ENCODE results near the gene MCM3AP. TPM values are rescaled to one million over a fixed set of nuclear protein-coding genes. Genes with fewer than 3 reads are reported as not detected.

MCM3AP gene
- total and polyA plus RNA-seq, 9 of the 15 experiments (the other 6 are each of a cell fraction or from before 2014, with no cell fraction given), result 6.5 to 179 (median 69.6) TPM

DNA sequence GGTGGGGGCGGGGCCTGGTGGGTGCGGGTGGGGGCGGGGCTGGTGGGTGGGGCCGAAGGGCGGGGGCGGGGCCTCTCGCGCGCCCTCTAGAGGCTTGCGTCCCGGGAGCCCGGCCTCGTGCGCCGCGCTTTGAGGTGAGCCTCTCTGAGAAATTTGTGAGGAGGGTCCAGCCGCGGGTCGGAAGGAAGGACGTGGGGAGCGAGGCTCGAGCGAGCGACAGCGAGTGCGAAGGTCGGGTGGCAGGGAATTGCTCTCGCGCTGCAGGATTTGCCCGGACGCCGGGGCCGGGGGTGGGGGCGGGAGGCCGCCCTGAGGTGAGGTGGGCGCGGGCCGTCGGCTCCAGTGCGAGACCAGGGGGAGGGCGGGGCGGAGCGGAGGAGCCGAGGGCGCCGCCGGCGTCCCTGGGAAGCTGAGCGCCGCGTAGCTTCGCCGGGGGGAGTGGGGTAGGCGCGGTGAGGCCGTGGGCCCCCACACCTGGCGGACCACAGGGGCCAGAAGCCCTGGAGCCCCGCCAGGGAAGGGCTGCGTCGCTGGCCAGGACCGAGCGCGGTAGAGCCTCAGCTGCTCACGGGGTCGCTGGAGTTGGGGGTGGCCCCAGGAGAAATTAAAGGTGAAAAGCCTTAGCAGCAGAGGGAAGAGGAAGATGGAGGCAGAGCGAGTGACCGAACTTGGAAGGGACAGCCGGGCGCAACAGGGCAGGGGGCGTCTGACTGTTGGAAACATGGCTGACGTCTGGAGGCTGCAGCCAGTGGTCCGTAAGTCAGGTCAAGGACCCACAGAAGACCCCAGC lies 56.1 kb downstream of the MCM3AP start (continued):
- TF ChIP-seq, protein P1, sequence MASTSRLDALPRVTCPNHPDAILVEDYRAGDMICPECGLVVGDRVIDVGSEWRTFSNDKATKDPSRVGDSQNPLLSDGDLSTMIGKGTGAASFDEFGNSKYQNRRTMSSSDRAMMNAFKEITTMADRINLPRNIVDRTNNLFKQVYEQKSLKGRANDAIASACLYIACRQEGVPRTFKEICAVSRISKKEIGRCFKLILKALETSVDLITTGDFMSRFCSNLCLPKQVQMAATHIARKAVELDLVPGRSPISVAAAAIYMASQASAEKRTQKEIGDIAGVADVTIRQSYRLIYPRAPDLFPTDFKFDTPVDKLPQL (IDR thresholded peaks at IDR 0.05; ENCODE audit: extremely low read depth, insufficient read length), result no peak
- no peak for TF ChIP-seq MTA2 (IDR thresholded peaks at IDR 0.05; ENCODE audit: low read depth)

DNA sequence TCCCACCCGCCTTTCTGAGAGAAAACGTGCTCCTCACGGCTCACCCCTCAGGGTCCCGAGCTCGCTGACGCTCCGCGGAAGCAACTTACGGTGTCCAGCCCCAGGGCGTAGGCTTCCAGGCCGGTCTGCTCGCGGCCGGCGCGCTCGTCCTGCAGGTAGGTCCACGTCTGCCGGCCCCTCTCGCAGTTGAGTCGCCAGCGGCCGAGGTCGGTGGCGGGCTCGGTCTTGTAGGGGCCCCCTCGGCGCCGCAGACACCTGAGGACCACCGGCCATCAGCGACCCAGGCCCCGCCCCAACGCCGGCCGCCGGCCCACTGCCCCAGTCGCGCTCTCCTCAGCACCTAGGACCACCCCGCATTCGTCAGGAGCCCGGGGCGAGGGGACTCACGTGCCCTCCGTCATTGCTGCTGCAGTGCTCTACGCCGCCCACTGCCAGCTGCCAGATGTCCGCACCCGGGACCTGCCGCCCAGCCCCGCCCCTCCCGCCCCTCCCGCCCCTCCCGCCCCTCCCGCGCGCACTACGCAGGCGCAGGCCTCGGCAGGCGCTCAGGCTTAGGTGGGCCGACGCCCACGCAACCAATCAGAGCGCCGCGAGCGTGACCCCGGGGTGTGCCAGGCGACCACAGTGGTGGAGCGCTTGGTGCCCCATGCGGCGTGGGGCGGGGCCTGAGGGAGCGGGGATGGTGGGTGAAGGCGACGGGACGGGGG lies 56.9 kb downstream of the MCM3AP start, which contains the start of gene LSS:
Gene LSS, minus strand, starts transcription at position 430 of the 707 bp plus-strand sequence. Its CDS starts 29 bp downstream, at position 401.
- Histone ChIP-seq H3K9me3 (replicated peaks; ENCODE audit: control insufficient read depth, insufficient read depth, low read depth, low read length) (no peaks in the 10 kb centered on the region), H3K36me3 (ENCODE audit: control insufficient read depth, insufficient read depth, low read length) (peaks cover 58% of the 10 kb centered on the region), H3K4me2 (ENCODE audit: insufficient read depth, low read length) (peak within 1 kb of the TSS; percentile 95), H3K9ac (ENCODE audit: insufficient read depth in 1 of 2, low read depth in 2 of 2, low read length in 2 of 2) (peak within 1 kb of the TSS; percentile 92 to 97), H3K27ac (ENCODE audit: extremely low read depth, low read depth, low read length) (peak within 1 kb of the TSS; percentile 90), H3K79me2 (ENCODE audit: control insufficient read depth, insufficient read depth, low read length) (peaks cover 89% of the 10 kb centered on the region), H3K27me3 (ENCODE audit: control insufficient read depth in 2 of 2, insufficient read depth in 2 of 2, low read length in 2 of 2) (no peaks in the 10 kb centered on the region), H3K9me1 (ENCODE audit: control insufficient read depth, insufficient read depth, low read length) (peaks cover 2% of the 10 kb centered on the region), H4K20me1 (replicated peaks; ENCODE audit: control insufficient read depth, insufficient read depth, low read length) (peaks cover 9% of the 10 kb centered on the region; the same call in 1 of the 2 replicates), H2AFZ (ENCODE audit: low read depth, low read length) (peak within 1 kb of the TSS; percentile 91), H3K4me1 (replicated peaks in 1 of 2; ENCODE audit: control insufficient read depth in 2 of 2, insufficient read depth in 2 of 2, low read length in 2 of 2) (peaks cover 38 to 39% of the 10 kb centered on the region in 2 experiments; a peak in 4 of 5 replicates), H3K4me3 (peak within 1 kb of the TSS; percentile 87)
- DNase-seq (ENCODE audit: extremely low read depth in 1 of 4, low spot score in 3 of 4), result peak; percentile 98 to 100 (median 98)
- in situ Hi-C loops (cut with MboI), result no loop called here
- FAIRE-seq, result peak; percentile 56
- under 1% methylated on average over 60 of the region's 77 CpGs for WGBS (ENCODE audit: insufficient coverage, low coverage, missing lambda C conversion rate)
- ChIA-PET CTCF (ENCODE audit: low intra/inter-chr PET ratio) (no interaction called here), POLR2A (interaction anchor here (1.1 to 4.2 kb wide), 5 partner anchors 12 to 227 kb away, joined by 3 to 27 read pairs (median 5); no protein-coding TSS in a partner anchor)
- intact Hi-C loops (cut with micrococcal nuclease), result loop anchor here (2.0 to 10.0 kb wide), 5 partner anchors 41 to 226 kb away; partner anchors contain the start of genes DIP2A and PCNT
- peak; percentile 92 for ATAC-seq
- no TSS peak for BruUV-seq (replicated peaks)
- TF ChIP-seq HMG20B (CRISPR knock-in tag; IDR thresholded peaks at IDR 0.05) (no peak), TCF7 (IDR thresholded peaks at IDR 0.05; ENCODE audit: borderline replicate concordance) (peak; percentile 25; the same call in 1 of the 2 replicates), PRPF4 (IDR thresholded peaks at IDR 0.05; ENCODE audit: insufficient read depth, low read depth, low read length, poor library complexity, severe bottlenecking) (no peak), SMARCA5 (IDR thresholded peaks at IDR 0.05) (no peak), TFAM (CRISPR knock-in tag; conservative IDR thresholded peaks at IDR 0.05) (no peak), POU5F1 (IDR thresholded peaks at IDR 0.05; ENCODE audit: borderline replicate concordance, low read depth, low read length, partially characterized antibody) (no peak), MIER1 (IDR thresholded peaks at IDR 0.05; ENCODE audit: low read depth) (no peak), SOX6 (IDR thresholded peaks at IDR 0.05) (no peak), BRD4 (IDR thresholded peaks at IDR 0.05) (no peak)
- TF ChIP-seq, protein P2, sequence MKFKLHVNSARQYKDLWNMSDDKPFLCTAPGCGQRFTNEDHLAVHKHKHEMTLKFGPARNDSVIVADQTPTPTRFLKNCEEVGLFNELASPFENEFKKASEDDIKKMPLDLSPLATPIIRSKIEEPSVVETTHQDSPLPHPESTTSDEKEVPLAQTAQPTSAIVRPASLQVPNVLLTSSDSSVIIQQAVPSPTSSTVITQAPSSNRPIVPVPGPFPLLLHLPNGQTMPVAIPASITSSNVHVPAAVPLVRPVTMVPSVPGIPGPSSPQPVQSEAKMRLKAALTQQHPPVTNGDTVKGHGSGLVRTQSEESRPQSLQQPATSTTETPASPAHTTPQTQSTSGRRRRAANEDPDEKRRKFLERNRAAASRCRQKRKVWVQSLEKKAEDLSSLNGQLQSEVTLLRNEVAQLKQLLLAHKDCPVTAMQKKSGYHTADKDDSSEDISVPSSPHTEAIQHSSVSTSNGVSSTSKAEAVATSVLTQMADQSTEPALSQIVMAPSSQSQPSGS (CRISPR knock-in tag; IDR thresholded peaks at IDR 0.05), result no peak
- TF ChIP-seq, protein P3, sequence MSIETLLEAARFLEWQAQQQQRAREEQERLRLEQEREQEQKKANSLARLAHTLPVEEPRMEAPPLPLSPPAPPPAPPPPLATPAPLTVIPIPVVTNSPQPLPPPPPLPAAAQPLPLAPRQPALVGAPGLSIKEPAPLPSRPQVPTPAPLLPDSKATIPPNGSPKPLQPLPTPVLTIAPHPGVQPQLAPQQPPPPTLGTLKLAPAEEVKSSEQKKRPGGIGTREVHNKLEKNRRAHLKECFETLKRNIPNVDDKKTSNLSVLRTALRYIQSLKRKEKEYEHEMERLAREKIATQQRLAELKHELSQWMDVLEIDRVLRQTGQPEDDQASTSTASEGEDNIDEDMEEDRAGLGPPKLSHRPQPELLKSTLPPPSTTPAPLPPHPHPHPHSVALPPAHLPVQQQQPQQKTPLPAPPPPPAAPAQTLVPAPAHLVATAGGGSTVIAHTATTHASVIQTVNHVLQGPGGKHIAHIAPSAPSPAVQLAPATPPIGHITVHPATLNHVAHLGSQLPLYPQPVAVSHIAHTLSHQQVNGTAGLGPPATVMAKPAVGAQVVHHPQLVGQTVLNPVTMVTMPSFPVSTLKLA (conservative IDR thresholded peaks at IDR 0.05), result peak; percentile 59 to 82
- TF ChIP-seq, protein P4, sequence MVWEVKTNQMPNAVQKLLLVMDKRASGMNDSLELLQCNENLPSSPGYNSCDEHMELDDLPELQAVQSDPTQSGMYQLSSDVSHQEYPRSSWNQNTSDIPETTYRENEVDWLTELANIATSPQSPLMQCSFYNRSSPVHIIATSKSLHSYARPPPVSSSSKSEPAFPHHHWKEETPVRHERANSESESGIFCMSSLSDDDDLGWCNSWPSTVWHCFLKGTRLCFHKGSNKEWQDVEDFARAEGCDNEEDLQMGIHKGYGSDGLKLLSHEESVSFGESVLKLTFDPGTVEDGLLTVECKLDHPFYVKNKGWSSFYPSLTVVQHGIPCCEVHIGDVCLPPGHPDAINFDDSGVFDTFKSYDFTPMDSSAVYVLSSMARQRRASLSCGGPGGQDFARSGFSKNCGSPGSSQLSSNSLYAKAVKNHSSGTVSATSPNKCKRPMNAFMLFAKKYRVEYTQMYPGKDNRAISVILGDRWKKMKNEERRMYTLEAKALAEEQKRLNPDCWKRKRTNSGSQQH (CRISPR knock-in tag; IDR thresholded peaks at IDR 0.05), result no peak

Data from K562 (cell line).